ENCODE measurements around the gene ZNF778.

- TF ChIP-seq, protein P1, sequence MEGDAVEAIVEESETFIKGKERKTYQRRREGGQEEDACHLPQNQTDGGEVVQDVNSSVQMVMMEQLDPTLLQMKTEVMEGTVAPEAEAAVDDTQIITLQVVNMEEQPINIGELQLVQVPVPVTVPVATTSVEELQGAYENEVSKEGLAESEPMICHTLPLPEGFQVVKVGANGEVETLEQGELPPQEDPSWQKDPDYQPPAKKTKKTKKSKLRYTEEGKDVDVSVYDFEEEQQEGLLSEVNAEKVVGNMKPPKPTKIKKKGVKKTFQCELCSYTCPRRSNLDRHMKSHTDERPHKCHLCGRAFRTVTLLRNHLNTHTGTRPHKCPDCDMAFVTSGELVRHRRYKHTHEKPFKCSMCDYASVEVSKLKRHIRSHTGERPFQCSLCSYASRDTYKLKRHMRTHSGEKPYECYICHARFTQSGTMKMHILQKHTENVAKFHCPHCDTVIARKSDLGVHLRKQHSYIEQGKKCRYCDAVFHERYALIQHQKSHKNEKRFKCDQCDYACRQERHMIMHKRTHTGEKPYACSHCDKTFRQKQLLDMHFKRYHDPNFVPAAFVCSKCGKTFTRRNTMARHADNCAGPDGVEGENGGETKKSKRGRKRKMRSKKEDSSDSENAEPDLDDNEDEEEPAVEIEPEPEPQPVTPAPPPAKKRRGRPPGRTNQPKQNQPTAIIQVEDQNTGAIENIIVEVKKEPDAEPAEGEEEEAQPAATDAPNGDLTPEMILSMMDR (IDR thresholded peaks at IDR 0.05; ENCODE audit: insufficient read depth, low read length) = no peak
- TF ChIP-seq POLR2AphosphoS5 (IDR thresholded peaks at IDR 0.05; ENCODE audit: low read depth) (no peak), GABPA (IDR thresholded peaks at IDR 0.05; ENCODE audit: low read depth) (no peak), REST (IDR thresholded peaks at IDR 0.05; ENCODE audit: insufficient replicate concordance, low read depth) (no peak)
These were observed 25.3 kb downstream of the ZNF778 start for GRCh38 chr16:89242795-89243200.

Data from HL-60 (cell line).